ENCODE measurements around the gene UBALD2.

DNA sequence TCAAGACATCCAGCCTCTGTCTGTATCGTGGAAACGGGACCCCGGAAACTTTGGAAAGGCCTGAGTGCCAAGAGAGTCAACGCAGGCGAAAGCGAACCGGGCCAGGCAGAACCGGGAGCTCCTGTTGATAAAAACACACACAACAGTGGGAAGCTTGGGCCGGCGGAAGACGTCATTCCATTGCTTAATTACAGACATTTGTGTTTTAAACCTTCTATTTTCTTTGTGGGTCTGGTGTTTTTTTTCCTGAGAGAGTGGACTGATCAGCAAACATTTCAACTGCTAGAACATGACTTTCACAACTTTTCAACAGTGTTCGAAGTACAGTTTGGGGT lies 24.0 kb upstream of the UBALD2 start:
- TF ChIP-seq CTCF (IDR thresholded peaks at IDR 0.05): no peak
- no peak for TF ChIP-seq POLR2A (IDR thresholded peaks at IDR 0.05)

All from vagina (tissue), 2 donors.